ENCODE data around the gene PSEN1.
A peak's percentile ranks its signal among the peaks of the same experiment; 100 is the strongest.

PSEN1 gene

DNA sequence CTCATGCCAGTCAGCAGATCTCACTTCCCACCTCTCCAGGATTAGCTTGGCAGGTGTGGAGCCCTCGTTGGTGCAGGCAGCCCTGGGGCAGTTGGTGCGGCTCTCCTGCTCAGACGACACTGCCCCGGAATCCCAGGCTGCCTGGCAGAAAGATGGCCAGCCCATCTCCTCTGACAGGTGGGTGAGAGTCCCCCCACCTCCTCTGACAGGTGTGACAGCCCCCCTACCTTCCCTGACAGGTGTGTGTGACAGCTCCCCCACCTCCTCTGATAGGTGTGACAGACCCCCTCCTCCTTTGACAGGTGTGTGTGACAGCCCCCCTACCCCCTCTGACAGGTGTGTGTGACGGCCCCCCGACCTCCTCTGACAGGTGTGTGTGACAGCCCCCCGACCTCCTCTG, 127.3 kb downstream of the PSEN1 start:
- H3K79me1 ChIP-seq (ENCODE audit: low read depth, low read length): peaks cover 2% of the 10 kb centered on the region
- no peak overlapping the region for H2BK15ac ChIP-seq (ENCODE audit: low read length)
- WGBS, 2 donors (ENCODE audit: extremely low coverage in 2 of 2, insufficient read length in 2 of 2, insufficient replicate concordance in 1 of 2): no CpG with 5 or more reads among the region's 7 CpGs
- H4K91ac ChIP-seq (ENCODE audit: low read depth, low read length, poor library complexity): no peak overlapping the region
- H3K18ac ChIP-seq (ENCODE audit: low read length): no peak overlapping the region
- H3K4me2 ChIP-seq (ENCODE audit: insufficient read depth, low read length, poor library complexity, severe bottlenecking): no peak overlapping the region
- no peak overlapping the region for H3K4ac ChIP-seq (ENCODE audit: low read length)
- no peaks in the 10 kb centered on the region for H3K27me3 ChIP-seq (ENCODE audit: control insufficient read depth in 3 of 3, insufficient read depth in 3 of 3, low read depth in 1 of 3, low read length in 3 of 3)
- H3K4me3 ChIP-seq (ENCODE audit: low read length in 2 of 2): no peak overlapping the region
- H2BK120ac ChIP-seq (ENCODE audit: low read depth, low read length): no peak overlapping the region
- no peak overlapping the region for H4K8ac ChIP-seq (ENCODE audit: low read depth, low read length)
- peaks cover 0 to 35% of the 10 kb centered on the region in 2 donors for H3K36me3 ChIP-seq (replicated peaks in 1 of 2; ENCODE audit: control insufficient read depth in 2 of 2, insufficient read depth in 2 of 2, low read length in 2 of 2)
- peak overlapping the region; percentile 87 for H3K23ac ChIP-seq (ENCODE audit: low read depth, low read length, poor library complexity)
- H3K9ac ChIP-seq (ENCODE audit: low read depth, low read length, poor library complexity): no peak overlapping the region
- H2BK12ac ChIP-seq (ENCODE audit: low read length): no peak overlapping the region
- no peak for DNase-seq (ENCODE audit: low spot score)
- peaks cover 10 to 13% of the 10 kb centered on the region in 2 donors for H3K4me1 ChIP-seq (ENCODE audit: control insufficient read depth in 2 of 2, insufficient read depth in 1 of 2, low read depth in 1 of 2, low read length in 2 of 2)
- no peak overlapping the region for H2BK5ac ChIP-seq (ENCODE audit: low read length)
- no peak overlapping the region for H3K27ac ChIP-seq (replicated peaks; ENCODE audit: low read length)
- H2AFZ ChIP-seq (ENCODE audit: low read length): no peak overlapping the region
- H3K9me3 ChIP-seq (replicated peaks in 1 of 2; ENCODE audit: control insufficient read depth in 2 of 2, insufficient read depth in 1 of 2, low read depth in 1 of 2, low read length in 2 of 2): no peaks in the 10 kb centered on the region
- H3K14ac ChIP-seq (ENCODE audit: low read length): no peak overlapping the region
- H2AK5ac ChIP-seq (ENCODE audit: low read depth, low read length): no peak overlapping the region

DNA sequence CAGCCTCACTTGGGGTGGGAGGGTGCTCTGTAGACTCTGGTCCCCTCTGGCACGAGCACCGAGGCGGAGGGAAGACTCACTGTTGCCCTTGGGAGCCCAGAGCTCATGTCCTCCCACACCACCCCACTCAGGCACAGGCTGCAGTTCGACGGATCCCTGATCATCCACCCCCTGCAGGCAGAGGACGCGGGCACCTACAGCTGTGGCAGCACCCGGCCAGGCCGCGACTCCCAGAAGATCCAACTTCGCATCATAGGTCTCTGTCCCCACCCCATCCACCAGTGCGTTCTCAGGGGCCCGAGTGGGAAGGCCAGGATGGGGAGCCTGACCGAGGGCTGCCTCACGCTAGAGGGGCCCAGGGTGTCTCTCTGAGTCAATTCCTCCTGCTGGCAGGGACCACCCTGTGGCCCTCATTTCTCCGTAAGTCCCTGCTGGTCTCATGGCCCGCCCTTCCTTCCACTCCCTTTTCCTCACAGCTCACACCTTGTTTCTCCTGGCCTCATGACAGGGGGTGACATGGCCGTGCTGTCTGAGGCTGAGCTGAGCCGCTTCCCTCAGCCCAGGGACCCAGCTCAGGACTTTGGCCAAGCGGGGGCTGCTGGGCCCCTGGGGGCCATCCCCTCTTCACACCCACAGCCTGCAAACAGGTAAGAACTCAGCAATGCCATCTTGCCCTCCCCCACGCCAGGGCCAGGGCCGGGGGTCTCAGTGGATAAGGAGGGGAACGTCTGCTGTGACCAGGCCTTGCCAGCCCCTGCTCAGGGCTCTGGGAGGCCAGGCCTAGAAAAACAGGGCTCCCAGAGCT, 128.0 kb downstream of the PSEN1 start:
- peaks cover 10 to 13% of the 10 kb centered on the region in 2 donors for H3K4me1 ChIP-seq (ENCODE audit: control insufficient read depth in 2 of 2, insufficient read depth in 1 of 2, low read depth in 1 of 2, low read length in 2 of 2)
- no peak overlapping the region for H3K9ac ChIP-seq (ENCODE audit: low read depth, low read length, poor library complexity)
- H3K4me3 ChIP-seq (ENCODE audit: low read length in 2 of 2): no peak overlapping the region
- H3K79me1 ChIP-seq (ENCODE audit: low read depth, low read length): peaks cover 2% of the 10 kb centered on the region
- peak overlapping the region; percentile 3 for H3K18ac ChIP-seq (ENCODE audit: low read length)
- no peaks in the 10 kb centered on the region for H3K27me3 ChIP-seq (ENCODE audit: control insufficient read depth in 3 of 3, insufficient read depth in 3 of 3, low read depth in 1 of 3, low read length in 3 of 3)
- H3K4me2 ChIP-seq (ENCODE audit: insufficient read depth, low read length, poor library complexity, severe bottlenecking): no peak overlapping the region
- no peak overlapping the region for H2BK120ac ChIP-seq (ENCODE audit: low read depth, low read length)
- no peak overlapping the region for H3K14ac ChIP-seq (ENCODE audit: low read length)
- peaks cover 0 to 34% of the 10 kb centered on the region in 2 donors for H3K36me3 ChIP-seq (replicated peaks in 1 of 2; ENCODE audit: control insufficient read depth in 2 of 2, insufficient read depth in 2 of 2, low read length in 2 of 2)
- no peak overlapping the region for H2AFZ ChIP-seq (ENCODE audit: low read length)
- no peak overlapping the region for H2BK5ac ChIP-seq (ENCODE audit: low read length)
- H3K27ac ChIP-seq (replicated peaks; ENCODE audit: low read length): no peak overlapping the region
- no peak overlapping the region for H4K8ac ChIP-seq (ENCODE audit: low read depth, low read length)
- WGBS, 2 donors (ENCODE audit: extremely low coverage in 2 of 2, insufficient read length in 2 of 2, insufficient replicate concordance in 1 of 2): no CpG with 5 or more reads among the region's 23 CpGs
- peak overlapping the region; percentile 87 for H3K23ac ChIP-seq (ENCODE audit: low read depth, low read length, poor library complexity)
- H3K9me3 ChIP-seq (replicated peaks in 1 of 2; ENCODE audit: control insufficient read depth in 2 of 2, insufficient read depth in 1 of 2, low read depth in 1 of 2, low read length in 2 of 2): no peaks in the 10 kb centered on the region
- peak overlapping the region; percentile 13 for H3K4ac ChIP-seq (ENCODE audit: low read length)
- no peak overlapping the region for H2BK15ac ChIP-seq (ENCODE audit: low read length)
- DNase-seq (ENCODE audit: low spot score): no peak
- no peak overlapping the region for H4K91ac ChIP-seq (ENCODE audit: low read depth, low read length, poor library complexity)
- H2AK5ac ChIP-seq (ENCODE audit: low read depth, low read length): no peak overlapping the region
- H2BK12ac ChIP-seq (ENCODE audit: low read length): no peak overlapping the region

DNA sequence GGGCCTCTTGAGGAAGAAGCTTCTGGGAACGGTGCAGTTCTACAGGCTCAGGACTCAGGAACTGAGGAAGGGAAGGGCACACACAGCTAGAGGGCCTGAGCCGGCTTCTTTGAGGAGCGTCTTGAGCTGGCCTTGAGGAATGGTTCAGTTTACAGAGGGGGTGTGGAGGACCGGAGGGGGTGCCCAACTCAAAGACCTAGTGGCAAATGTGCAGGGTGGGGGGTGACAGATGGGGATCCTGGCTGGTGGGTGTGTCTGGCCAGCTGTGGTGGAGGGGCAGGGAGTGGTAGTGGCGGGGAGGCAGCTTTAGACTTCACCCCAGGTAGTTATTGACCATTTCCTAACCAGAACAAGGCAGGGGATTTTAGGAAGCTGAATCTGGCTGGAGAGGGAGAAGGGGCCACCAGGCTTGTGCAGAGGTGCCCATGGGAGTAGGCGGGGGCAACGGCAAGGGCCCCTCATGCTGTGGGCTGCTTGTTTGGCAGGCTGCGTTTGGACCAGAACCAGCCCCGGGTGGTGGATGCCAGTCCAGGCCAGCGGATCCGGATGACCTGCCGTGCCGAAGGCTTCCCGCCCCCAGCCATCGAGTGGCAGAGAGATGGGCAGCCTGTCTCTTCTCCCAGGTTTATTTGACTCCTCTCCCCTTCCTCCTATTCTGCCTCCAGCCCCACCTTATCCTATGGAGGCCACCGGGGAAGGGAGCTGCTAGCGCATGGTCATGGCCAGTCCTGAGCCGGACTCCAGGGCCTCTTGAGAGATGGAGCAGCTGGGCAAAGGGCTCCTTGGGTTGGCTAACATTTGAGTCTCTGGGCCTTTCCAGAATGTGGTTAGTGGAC, 128.8 kb downstream of the PSEN1 start:
- no peak for DNase-seq (ENCODE audit: low spot score)
- no CpG with 5 or more reads among the region's 18 CpGs for WGBS, 2 donors (ENCODE audit: extremely low coverage in 2 of 2, insufficient read length in 2 of 2, insufficient replicate concordance in 1 of 2)
- peaks cover 0 to 34% of the 10 kb centered on the region in 2 donors for H3K36me3 ChIP-seq (replicated peaks in 1 of 2; ENCODE audit: control insufficient read depth in 2 of 2, insufficient read depth in 2 of 2, low read length in 2 of 2)

DNA sequence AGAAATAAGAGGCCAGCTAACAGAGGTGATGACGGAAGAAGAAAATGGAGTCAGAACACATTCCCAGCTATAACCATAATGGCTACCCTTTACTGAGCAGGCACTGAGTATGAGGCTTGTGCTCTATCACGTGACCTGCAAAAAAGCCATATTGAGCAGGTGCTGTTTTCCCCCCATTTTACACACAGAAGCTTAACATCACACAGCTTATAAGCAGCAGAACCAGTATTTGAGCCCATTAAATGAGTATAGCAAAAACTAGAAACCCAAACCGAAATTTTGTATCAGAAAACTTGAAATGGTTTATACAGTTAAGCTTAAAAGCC, 129.4 kb downstream of the PSEN1 start:
- no peak overlapping the region for H2BK120ac ChIP-seq (ENCODE audit: low read depth, low read length)
- no CpG with 5 or more reads among the region's 3 CpGs for WGBS, 2 donors (ENCODE audit: extremely low coverage in 2 of 2, insufficient read length in 2 of 2, insufficient replicate concordance in 1 of 2)

More for the DNA sequence above, 128.8 kb downstream of the PSEN1 start:
- no peak overlapping the region for H3K4ac ChIP-seq (ENCODE audit: low read length)
- peaks cover 2% of the 10 kb centered on the region for H3K79me1 ChIP-seq (ENCODE audit: low read depth, low read length)
- H4K91ac ChIP-seq (ENCODE audit: low read depth, low read length, poor library complexity): no peak overlapping the region
- no peak overlapping the region for H2BK120ac ChIP-seq (ENCODE audit: low read depth, low read length)
- peaks cover 10 to 13% of the 10 kb centered on the region in 2 donors for H3K4me1 ChIP-seq (ENCODE audit: control insufficient read depth in 2 of 2, insufficient read depth in 1 of 2, low read depth in 1 of 2, low read length in 2 of 2)
- H3K9me3 ChIP-seq (replicated peaks in 1 of 2; ENCODE audit: control insufficient read depth in 2 of 2, insufficient read depth in 1 of 2, low read depth in 1 of 2, low read length in 2 of 2): no peaks in the 10 kb centered on the region
- H2AK5ac ChIP-seq (ENCODE audit: low read depth, low read length): no peak overlapping the region
- no peak overlapping the region for H3K4me3 ChIP-seq (ENCODE audit: low read length in 2 of 2)
- H2BK12ac ChIP-seq (ENCODE audit: low read length): no peak overlapping the region
- no peaks in the 10 kb centered on the region for H3K27me3 ChIP-seq (ENCODE audit: control insufficient read depth in 3 of 3, insufficient read depth in 3 of 3, low read depth in 1 of 3, low read length in 3 of 3)
- no peak overlapping the region for H3K9ac ChIP-seq (ENCODE audit: low read depth, low read length, poor library complexity)
- no peak overlapping the region for H3K27ac ChIP-seq (replicated peaks; ENCODE audit: low read length)
- no peak overlapping the region for H4K8ac ChIP-seq (ENCODE audit: low read depth, low read length)
- no peak overlapping the region for H3K18ac ChIP-seq (ENCODE audit: low read length)
- peak overlapping the region; percentile 0 for H2AFZ ChIP-seq (ENCODE audit: low read length)
- no peak overlapping the region for H2BK15ac ChIP-seq (ENCODE audit: low read length)
- peak overlapping the region; percentile 95 for H3K14ac ChIP-seq (ENCODE audit: low read length)
- no peak overlapping the region for H3K23ac ChIP-seq (ENCODE audit: low read depth, low read length, poor library complexity)
- H2BK5ac ChIP-seq (ENCODE audit: low read length): no peak overlapping the region
- no peak overlapping the region for H3K4me2 ChIP-seq (ENCODE audit: insufficient read depth, low read length, poor library complexity, severe bottlenecking)

More for the DNA sequence above, 129.4 kb downstream of the PSEN1 start:
- no peak for DNase-seq (ENCODE audit: low spot score)
- no peak overlapping the region for H2AK5ac ChIP-seq (ENCODE audit: low read depth, low read length)
- no peak overlapping the region for H2BK15ac ChIP-seq (ENCODE audit: low read length)
- no peak overlapping the region for H2BK12ac ChIP-seq (ENCODE audit: low read length)
- peaks cover 2% of the 10 kb centered on the region for H3K79me1 ChIP-seq (ENCODE audit: low read depth, low read length)
- no peak overlapping the region for H4K8ac ChIP-seq (ENCODE audit: low read depth, low read length)
- no peak overlapping the region for H3K14ac ChIP-seq (ENCODE audit: low read length)
- H3K36me3 ChIP-seq (replicated peaks in 1 of 2; ENCODE audit: control insufficient read depth in 2 of 2, insufficient read depth in 2 of 2, low read length in 2 of 2): peaks cover 3 to 34% of the 10 kb centered on the region in 2 donors
- H2AFZ ChIP-seq (ENCODE audit: low read length): peak overlapping the region; percentile 0
- no peak overlapping the region for H3K4me3 ChIP-seq (ENCODE audit: low read length in 2 of 2)
- H3K27ac ChIP-seq (replicated peaks; ENCODE audit: low read length): no peak overlapping the region
- peaks cover 10 to 13% of the 10 kb centered on the region in 2 donors for H3K4me1 ChIP-seq (ENCODE audit: control insufficient read depth in 2 of 2, insufficient read depth in 1 of 2, low read depth in 1 of 2, low read length in 2 of 2)
- H3K4ac ChIP-seq (ENCODE audit: low read length): no peak overlapping the region
- H3K4me2 ChIP-seq (ENCODE audit: insufficient read depth, low read length, poor library complexity, severe bottlenecking): no peak overlapping the region
- no peak overlapping the region for H3K23ac ChIP-seq (ENCODE audit: low read depth, low read length, poor library complexity)
- no peaks in the 10 kb centered on the region for H3K9me3 ChIP-seq (replicated peaks in 1 of 2; ENCODE audit: control insufficient read depth in 2 of 2, insufficient read depth in 1 of 2, low read depth in 1 of 2, low read length in 2 of 2)
- H3K9ac ChIP-seq (ENCODE audit: low read depth, low read length, poor library complexity): no peak overlapping the region
- no peak overlapping the region for H2BK5ac ChIP-seq (ENCODE audit: low read length)
- no peak overlapping the region for H4K91ac ChIP-seq (ENCODE audit: low read depth, low read length, poor library complexity)
- no peaks in the 10 kb centered on the region for H3K27me3 ChIP-seq (ENCODE audit: control insufficient read depth in 3 of 3, insufficient read depth in 3 of 3, low read depth in 1 of 3, low read length in 3 of 3)
- no peak overlapping the region for H3K18ac ChIP-seq (ENCODE audit: low read length)
